ENCODE results near the gene NTM.

GRCh38 chr11:132314911-132315455 lies 944.6 kb downstream of the NTM start:
- TF ChIP-seq, protein P1, sequence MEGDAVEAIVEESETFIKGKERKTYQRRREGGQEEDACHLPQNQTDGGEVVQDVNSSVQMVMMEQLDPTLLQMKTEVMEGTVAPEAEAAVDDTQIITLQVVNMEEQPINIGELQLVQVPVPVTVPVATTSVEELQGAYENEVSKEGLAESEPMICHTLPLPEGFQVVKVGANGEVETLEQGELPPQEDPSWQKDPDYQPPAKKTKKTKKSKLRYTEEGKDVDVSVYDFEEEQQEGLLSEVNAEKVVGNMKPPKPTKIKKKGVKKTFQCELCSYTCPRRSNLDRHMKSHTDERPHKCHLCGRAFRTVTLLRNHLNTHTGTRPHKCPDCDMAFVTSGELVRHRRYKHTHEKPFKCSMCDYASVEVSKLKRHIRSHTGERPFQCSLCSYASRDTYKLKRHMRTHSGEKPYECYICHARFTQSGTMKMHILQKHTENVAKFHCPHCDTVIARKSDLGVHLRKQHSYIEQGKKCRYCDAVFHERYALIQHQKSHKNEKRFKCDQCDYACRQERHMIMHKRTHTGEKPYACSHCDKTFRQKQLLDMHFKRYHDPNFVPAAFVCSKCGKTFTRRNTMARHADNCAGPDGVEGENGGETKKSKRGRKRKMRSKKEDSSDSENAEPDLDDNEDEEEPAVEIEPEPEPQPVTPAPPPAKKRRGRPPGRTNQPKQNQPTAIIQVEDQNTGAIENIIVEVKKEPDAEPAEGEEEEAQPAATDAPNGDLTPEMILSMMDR (conservative IDR thresholded peaks at IDR 0.05 in 1 of 2, IDR thresholded peaks at IDR 0.05 in 1 of 2; ENCODE audit: low read depth in 1 of 2, low read length in 2 of 2), result no peak
- no peak for TF ChIP-seq EZH2 (IDR thresholded peaks at IDR 0.05; ENCODE audit: low read length, missing control alignments)
